Chondrocyte (in vitro differentiated cells): ENCODE measurements around the gene PSME3. TPM values are rescaled to one million over a fixed set of nuclear protein-coding genes. Genes with fewer than 3 reads are reported as not detected.
A peak's percentile ranks its signal among the peaks of the same experiment; 100 is the strongest.

Experiments used
- DNase-seq: peaks from one replicate; pipeline ENCODE4 v3.0.0; 2021; ENCODE audit warnings: mixed read lengths, low spot score
- H3K27ac Mint-ChIP-seq: one replicate; pipeline ENCODE4 v1.8.0; 2021; ENCODE audit warnings: mild to moderate bottlenecking, moderate library complexity, mixed read lengths; ENCODE audit not compliant: unreplicated experiment
- H3K27me3 Mint-ChIP-seq: 2 replicates; pipeline ENCODE4 v1.8.0; 2021; ENCODE audit warnings: low read depth, mixed read lengths
- H3K36me3 Mint-ChIP-seq: 2 replicates; pipeline ENCODE4 v1.8.0; 2021; ENCODE audit warnings: low read depth, mixed read lengths
- H3K4me1 Mint-ChIP-seq: 2 replicates; pipeline ENCODE4 v1.8.0; 2021; ENCODE audit warnings: low read depth, mild to moderate bottlenecking, mixed read lengths
- H3K4me3 Mint-ChIP-seq: one replicate; pipeline ENCODE4 v1.8.0; 2021; ENCODE audit warnings: mild to moderate bottlenecking, moderate library complexity, mixed read lengths; ENCODE audit not compliant: unreplicated experiment
- H3K9me3 Mint-ChIP-seq: 2 replicates; pipeline ENCODE4 v1.8.0; 2021; ENCODE audit warnings: low read depth, mixed read lengths
- CTCF ChIP-seq: fragments of 200-600 bp; sonication (generic); IDR thresholded peaks from 2 replicates; pipeline ENCODE4 v1.5.0; 2021; ENCODE audit warnings: antibody characterized with exemption, mild to moderate bottlenecking, moderate library complexity
- total RNA-seq: library from RNA; stranded (reverse); gene quantifications from 3 replicates; pipeline ENCODE4 v1.2.1, GENCODE V29; 2021

Gene PSME3
- total RNA-seq, 1 donor from 2014 or later = 111 TPM

- Mint-ChIP-seq H3K27me3 (no peaks in the 10 kb centered on the region), H3K36me3 (peaks cover 25% of the 10 kb centered on the region), H3K4me1 (peaks cover 34% of the 10 kb centered on the region), H3K27ac (peak overlapping the region; percentile 70), H3K4me3 (no peak overlapping the region), H3K9me3 (no peaks in the 10 kb centered on the region)
- TF ChIP-seq CTCF = no peak
- no peak for DNase-seq
These were observed 12.9 kb downstream of the PSME3 start for GRCh38 chr17:42845918-42846593.

- TF ChIP-seq CTCF = no peak
- no peaks in the 10 kb centered on the region for H3K27me3 Mint-ChIP-seq
- H3K27ac Mint-ChIP-seq = peak overlapping the region; percentile 70
- no peaks in the 10 kb centered on the region for H3K9me3 Mint-ChIP-seq
- H3K4me3 Mint-ChIP-seq = no peak overlapping the region
- DNase-seq = no peak
- peaks cover 20% of the 10 kb centered on the region for H3K36me3 Mint-ChIP-seq
- peaks cover 37% of the 10 kb centered on the region for H3K4me1 Mint-ChIP-seq
These were observed 13.5 kb downstream of the PSME3 start for GRCh38 chr17:42846594-42847280.

GRCh38 chr17:42848093-42848492, 14.9 kb downstream of the PSME3 start:
- H3K9me3 Mint-ChIP-seq = no peaks in the 10 kb centered on the region
- peaks cover 37% of the 10 kb centered on the region for H3K4me1 Mint-ChIP-seq
- no peak overlapping the region for H3K4me3 Mint-ChIP-seq
- H3K27ac Mint-ChIP-seq = no peak overlapping the region
- H3K27me3 Mint-ChIP-seq = no peaks in the 10 kb centered on the region
- peaks cover 9% of the 10 kb centered on the region for H3K36me3 Mint-ChIP-seq
- no peak for TF ChIP-seq CTCF
- no peak for DNase-seq

- DNase-seq = no peak
- peaks cover 37% of the 10 kb centered on the region for H3K4me1 Mint-ChIP-seq
- no peak overlapping the region for H3K27ac Mint-ChIP-seq
- peaks cover 9% of the 10 kb centered on the region for H3K36me3 Mint-ChIP-seq
- no peaks in the 10 kb centered on the region for H3K9me3 Mint-ChIP-seq
- H3K27me3 Mint-ChIP-seq = no peaks in the 10 kb centered on the region
- no peak for TF ChIP-seq CTCF
- H3K4me3 Mint-ChIP-seq = no peak overlapping the region
These were observed 15.8 kb downstream of the PSME3 start for GRCh38 chr17:42849031-42849430.

- H3K27me3 Mint-ChIP-seq = no peaks in the 10 kb centered on the region
These were observed 16.4 kb downstream of the PSME3 start for GRCh38 chr17:42849451-42850181.

More at GRCh38 chr17:42849451-42850181, 16.4 kb downstream of the PSME3 start:
- peaks cover 35% of the 10 kb centered on the region for H3K4me1 Mint-ChIP-seq
- no peak overlapping the region for H3K27ac Mint-ChIP-seq
- H3K4me3 Mint-ChIP-seq = no peak overlapping the region
- H3K36me3 Mint-ChIP-seq = peaks cover 6% of the 10 kb centered on the region
- H3K9me3 Mint-ChIP-seq = no peaks in the 10 kb centered on the region
- no peak for DNase-seq
- TF ChIP-seq CTCF = no peak
